Endodermal cell (in vitro differentiated cells): Measurements from ENCODE around the gene NPY1R. TPM values are rescaled to one million over a fixed set of nuclear protein-coding genes. Genes with fewer than 3 reads are reported as not detected.

Source experiments
- DNase-seq: peaks from one replicate; pipeline ENCODE4 v3.0.0-alpha.2; 2017
- H3K27ac ChIP-seq: 2 replicates; pipeline ENCODE4 v1.5.1; 2013; ENCODE audit warnings: mild to moderate bottlenecking, low read depth, low read length, moderate library complexity
- H3K27me3 ChIP-seq: 2 replicates; pipeline ENCODE4 v1.6.1; 2013; ENCODE audit warnings: mild to moderate bottlenecking, low read length, moderate library complexity; ENCODE audit not compliant: insufficient read depth, control insufficient read depth, poor library complexity, severe bottlenecking
- H3K36me3 ChIP-seq: 2 replicates; pipeline ENCODE4 v1.7.0; 2013; ENCODE audit warnings: mild to moderate bottlenecking, low read length, moderate library complexity; ENCODE audit not compliant: control insufficient read depth, insufficient read depth
- H3K4me1 ChIP-seq: one replicate; pipeline ENCODE4 v1.7.0; 2013; ENCODE audit warnings: low read length; ENCODE audit not compliant: control insufficient read depth, insufficient read depth
- H3K4me3 ChIP-seq: 2 replicates; pipeline ENCODE4 v1.5.1; 2013; ENCODE audit warnings: mild to moderate bottlenecking, low read length, moderate library complexity
- H3K9ac ChIP-seq: 2 replicates; pipeline ENCODE4 v1.6.1; 2013; ENCODE audit warnings: mild to moderate bottlenecking, low read length, moderate library complexity; ENCODE audit not compliant: poor library complexity, severe bottlenecking; ENCODE audit errors: extremely low read depth
- H3K9me3 ChIP-seq: 2 replicates; pipeline ENCODE4 v1.6.1; 2013; ENCODE audit warnings: mild to moderate bottlenecking, low read length, moderate library complexity; ENCODE audit not compliant: control insufficient read depth
- H3K27ac Mint-ChIP-seq: 2 replicates; pipeline ENCODE4 v1.8.0; 2020; ENCODE audit warnings: mixed read lengths
- H3K27me3 Mint-ChIP-seq: 2 replicates; pipeline ENCODE4 v1.8.0; 2021; ENCODE audit warnings: mild to moderate bottlenecking, mixed read lengths; ENCODE audit not compliant: insufficient read depth
- H3K36me3 Mint-ChIP-seq: 2 replicates; pipeline ENCODE4 v1.8.0; 2020; ENCODE audit warnings: low read depth, mixed read lengths
- H3K4me1 Mint-ChIP-seq: 2 replicates; pipeline ENCODE4 v1.8.0; 2020; ENCODE audit warnings: mixed read lengths
- H3K4me3 Mint-ChIP-seq: 2 replicates; pipeline ENCODE4 v1.8.0; 2020; ENCODE audit warnings: mild to moderate bottlenecking, moderate library complexity, mixed read lengths
- H3K9me3 Mint-ChIP-seq: 2 replicates; pipeline ENCODE4 v1.8.0; 2020; ENCODE audit warnings: mild to moderate bottlenecking, mixed read lengths
- CTCF ChIP-seq: fragments of 200-600 bp; sonication (generic); conservative IDR thresholded peaks from 2 replicates; pipeline ENCODE4 v1.5.0; 2021; ENCODE audit warnings: antibody characterized with exemption, mild to moderate bottlenecking
- WGBS, 2 experiments: methylation state at CpG; one replicate each; pipeline versions ENCODE4 v1.1.5 to v1.1.7; 2013; ENCODE audit warnings: missing lambda C conversion rate in 2 of 2, mixed read lengths in 1 of 2; ENCODE audit not compliant: insufficient coverage in 1 of 2, insufficient read length in 1 of 2; 5-methylcytosine and 5-hydroxymethylcytosine counted together
- total RNA-seq, 2 donors: library from RNA; stranded (reverse); fragmentation: NEBNext Ultra II Directional in 1 of 2; extraction: Animal tissue kit (Norgen Biotek cat#: 25700) in 1 of 2; gene quantifications; 2 replicates in 1 of 2; 3 replicates in 1 of 2; pipeline ENCODE4 v1.2.1, GENCODE V29; 2021

NPY1R gene
- total RNA-seq, 2 donors from 2014 or later, result 11.4 to 11.8 TPM

GRCh38 chr4:163330916-163331628 lies 1.3 kb downstream of the NPY1R start:
- H3K9ac ChIP-seq, result no peak overlapping the region
- DNase-seq, result no peak
- Mint-ChIP-seq H3K27ac (no peak overlapping the region), H3K9me3 (no peaks in the 10 kb centered on the region), H3K27me3 (peaks cover 19% of the 10 kb centered on the region), H3K4me3 (peak overlapping the region; percentile 84), H3K4me1 (peaks cover 3% of the 10 kb centered on the region), H3K36me3 (peaks cover under 1% of the 10 kb centered on the region)
- no peaks in the 10 kb centered on the region for H3K36me3 ChIP-seq
- 87 to 93% methylated on average over 6 to 16 of the region's 16 CpGs for WGBS, 2 experiments
- H3K4me3 ChIP-seq, result peak overlapping the region; percentile 98
- H3K27me3 ChIP-seq, result peaks cover 15% of the 10 kb centered on the region
- no peak overlapping the region for H3K27ac ChIP-seq
- H3K4me1 ChIP-seq, result no peaks in the 10 kb centered on the region
- TF ChIP-seq CTCF, result no peak
- H3K9me3 ChIP-seq, result no peaks in the 10 kb centered on the region

DNA sequence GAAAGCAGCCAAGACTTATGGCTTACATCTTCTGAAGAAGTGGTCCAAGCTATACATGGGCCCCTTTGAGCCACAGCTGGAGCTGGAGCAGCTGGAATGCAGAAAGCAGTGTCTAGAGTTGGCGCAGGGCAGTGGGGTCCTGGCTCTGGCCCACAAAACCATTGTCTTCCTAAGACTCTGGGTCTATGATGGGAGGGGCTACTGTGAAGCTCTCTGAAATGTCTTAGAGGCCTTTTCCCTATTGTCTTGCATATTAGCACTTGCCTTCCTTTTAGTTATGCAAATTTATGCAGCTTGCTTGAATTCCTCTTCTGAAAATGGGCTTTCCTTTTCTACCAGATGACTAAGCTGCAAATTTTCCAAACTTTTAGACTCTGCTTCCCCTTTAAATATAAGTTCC lies 15.3 kb downstream of the NPY1R start:
- 0% methylated on average over 1 of the region's 1 CpG for WGBS, 2 experiments
- H3K4me3 Mint-ChIP-seq, result no peak overlapping the region
- peaks cover 6% of the 10 kb centered on the region for H3K36me3 Mint-ChIP-seq
- Histone ChIP-seq H3K4me1 (no peaks in the 10 kb centered on the region), H3K27ac (no peak overlapping the region), H3K27me3 (no peaks in the 10 kb centered on the region), H3K9me3 (peaks cover 25% of the 10 kb centered on the region), H3K4me3 (no peak overlapping the region), H3K36me3 (no peaks in the 10 kb centered on the region), H3K9ac (no peak overlapping the region)
- no peak for DNase-seq
- H3K27me3 Mint-ChIP-seq, result peaks cover 2% of the 10 kb centered on the region
- peaks cover 2% of the 10 kb centered on the region for H3K4me1 Mint-ChIP-seq
- TF ChIP-seq CTCF, result no peak
- H3K9me3 Mint-ChIP-seq, result peaks cover 45% of the 10 kb centered on the region
- H3K27ac Mint-ChIP-seq, result no peak overlapping the region

GRCh38 chr4:163309466-163309865 lies 22.9 kb downstream of the NPY1R start:
- H3K4me3 Mint-ChIP-seq, result no peak overlapping the region
- H3K4me1 ChIP-seq, result no peaks in the 10 kb centered on the region
- no peak overlapping the region for H3K27ac Mint-ChIP-seq
- no peak overlapping the region for H3K9ac ChIP-seq
- no peaks in the 10 kb centered on the region for H3K27me3 Mint-ChIP-seq
- no peaks in the 10 kb centered on the region for H3K9me3 ChIP-seq
- H3K36me3 Mint-ChIP-seq, result no peaks in the 10 kb centered on the region
- no peak for TF ChIP-seq CTCF
- no peaks in the 10 kb centered on the region for H3K36me3 ChIP-seq
- 78% methylated on average over 1 of the region's 1 CpG; no CpG with 5 or more reads in 1 of the 2 experiments for WGBS, 2 experiments
- H3K27me3 ChIP-seq, result no peaks in the 10 kb centered on the region
- H3K27ac ChIP-seq, result no peak overlapping the region
- H3K4me1 Mint-ChIP-seq, result no peaks in the 10 kb centered on the region
- peaks cover 8% of the 10 kb centered on the region for H3K9me3 Mint-ChIP-seq
- DNase-seq, result no peak
- no peak overlapping the region for H3K4me3 ChIP-seq
